Left renal cortex interstitium (tissue), 4 donors: ENCODE results near the gene EVA1A. TPM values are rescaled to one million over a fixed set of nuclear protein-coding genes. Genes with fewer than 3 reads are reported as not detected.

ENCODE experiments used
- DNase-seq, 4 donors: peaks; one replicate each; pipeline ENCODE4 v3.0.0-alpha.2; 2013; ENCODE audit warnings: low read depth in 4 of 4, low spot score in 2 of 4, missing footprints in 1 of 4
- polyA plus RNA-seq, 4 donors: library from polyadenylated mRNA; unstranded; fragments of 120-200 nt; gene quantifications; one replicate each; pipeline ENCODE4 v1.2.1, GENCODE V29; 2013; ENCODE audit not compliant: insufficient read length in 4 of 4

Gene EVA1A
- polyA plus RNA-seq, 4 donors = 12.6 to 19.8 (median 15.8) TPM

DNA sequence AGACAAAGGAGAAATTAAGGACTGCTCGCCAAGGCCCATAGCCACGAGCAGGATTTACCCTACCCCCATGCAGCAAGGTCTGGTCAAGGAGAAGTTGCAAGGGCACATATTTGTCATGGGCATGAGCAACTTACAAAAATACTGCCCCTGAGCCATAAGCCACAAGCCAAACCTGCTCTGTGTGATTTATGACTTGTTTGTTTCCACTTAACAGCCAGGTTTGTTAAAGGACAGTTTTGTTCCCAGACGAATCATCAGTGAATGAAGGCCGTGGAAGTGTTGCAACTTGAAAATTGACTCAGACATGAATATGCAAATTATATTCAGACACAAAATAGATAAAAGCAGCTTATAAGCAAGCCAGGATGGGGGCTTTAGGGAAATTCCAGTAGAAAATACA, 31.3 kb upstream of the EVA1A start:
- no peak for DNase-seq

- no peak for DNase-seq
Measured at GRCh38 chr2:75589391-75590105, 28.8 kb upstream of the EVA1A start.

GRCh38 chr2:75587954-75588587, 27.3 kb upstream of the EVA1A start:
- DNase-seq = no peak

GRCh38 chr2:75586971-75587370, 26.2 kb upstream of the EVA1A start:
- DNase-seq = no peak

DNA sequence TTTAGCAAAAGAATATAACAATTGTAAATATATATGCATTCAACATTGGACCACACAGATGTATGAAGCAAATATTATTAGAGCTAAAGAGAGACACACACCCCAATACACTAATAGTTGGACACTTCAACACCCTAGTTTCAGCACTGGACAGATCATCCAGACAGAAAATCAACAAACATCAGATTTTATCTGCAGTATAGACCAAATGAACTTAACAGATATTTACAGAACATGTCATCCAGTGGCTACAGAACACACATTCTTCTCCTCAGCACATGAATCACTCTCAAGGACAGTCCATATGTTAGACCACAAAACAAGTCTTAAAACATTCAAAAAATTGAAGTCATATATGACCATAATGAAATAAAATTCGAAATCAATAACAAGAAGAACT, 22.1 kb upstream of the EVA1A start:
- no peak for DNase-seq

GRCh38 chr2:75580606-75581005, 19.9 kb upstream of the EVA1A start:
- no peak for DNase-seq

DNA sequence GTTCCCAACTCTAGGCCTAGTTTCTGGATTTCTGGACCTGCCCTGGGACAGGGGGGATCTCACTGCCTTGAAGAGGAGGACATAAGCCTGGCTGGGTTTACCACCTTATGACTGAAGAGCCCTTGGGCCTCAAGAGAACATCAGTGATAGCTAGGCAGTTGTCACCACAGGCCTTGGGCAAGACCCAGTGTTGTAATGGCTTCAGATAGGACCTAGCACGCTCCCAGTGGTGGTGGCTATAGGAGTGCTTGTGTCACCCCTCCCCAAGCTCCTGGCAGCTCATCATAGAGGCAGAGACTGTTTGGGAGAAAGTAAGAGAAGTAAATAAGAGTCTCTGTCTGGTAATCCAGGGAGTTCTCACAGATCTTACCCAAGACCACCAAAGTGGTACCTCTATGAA, 19.4 kb upstream of the EVA1A start:
- DNase-seq = no peak

DNA sequence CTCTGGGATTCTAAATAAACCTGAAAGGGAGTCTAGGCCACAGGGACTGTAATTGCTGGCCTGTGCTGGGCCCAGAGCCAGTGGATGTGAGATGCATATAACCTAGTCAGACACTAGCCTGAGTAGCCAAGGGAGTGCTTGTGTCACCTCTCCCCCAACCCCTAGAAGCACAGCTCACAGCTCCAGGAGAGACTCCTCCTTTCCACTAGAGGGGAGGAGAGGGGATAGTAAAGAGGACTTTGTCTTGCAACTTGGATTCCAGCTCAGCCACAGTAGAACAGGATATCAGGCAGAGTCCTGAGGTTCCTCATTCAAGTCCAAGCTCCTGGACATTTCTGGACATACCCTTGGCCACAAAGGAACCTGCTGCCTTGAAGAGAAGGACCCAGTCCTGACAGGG, 18.4 kb upstream of the EVA1A start:
- DNase-seq = no peak

- DNase-seq = no peak
Measured at GRCh38 chr2:75577280-75577679, 16.5 kb upstream of the EVA1A start.

GRCh38 chr2:75574106-75574505, 13.4 kb upstream of the EVA1A start:
- DNase-seq = no peak

- no peak for DNase-seq
Measured at GRCh38 chr2:75573145-75573878, 12.6 kb upstream of the EVA1A start.

- no peak for DNase-seq
Measured at GRCh38 chr2:75571730-75572430, 11.1 kb upstream of the EVA1A start.

DNA sequence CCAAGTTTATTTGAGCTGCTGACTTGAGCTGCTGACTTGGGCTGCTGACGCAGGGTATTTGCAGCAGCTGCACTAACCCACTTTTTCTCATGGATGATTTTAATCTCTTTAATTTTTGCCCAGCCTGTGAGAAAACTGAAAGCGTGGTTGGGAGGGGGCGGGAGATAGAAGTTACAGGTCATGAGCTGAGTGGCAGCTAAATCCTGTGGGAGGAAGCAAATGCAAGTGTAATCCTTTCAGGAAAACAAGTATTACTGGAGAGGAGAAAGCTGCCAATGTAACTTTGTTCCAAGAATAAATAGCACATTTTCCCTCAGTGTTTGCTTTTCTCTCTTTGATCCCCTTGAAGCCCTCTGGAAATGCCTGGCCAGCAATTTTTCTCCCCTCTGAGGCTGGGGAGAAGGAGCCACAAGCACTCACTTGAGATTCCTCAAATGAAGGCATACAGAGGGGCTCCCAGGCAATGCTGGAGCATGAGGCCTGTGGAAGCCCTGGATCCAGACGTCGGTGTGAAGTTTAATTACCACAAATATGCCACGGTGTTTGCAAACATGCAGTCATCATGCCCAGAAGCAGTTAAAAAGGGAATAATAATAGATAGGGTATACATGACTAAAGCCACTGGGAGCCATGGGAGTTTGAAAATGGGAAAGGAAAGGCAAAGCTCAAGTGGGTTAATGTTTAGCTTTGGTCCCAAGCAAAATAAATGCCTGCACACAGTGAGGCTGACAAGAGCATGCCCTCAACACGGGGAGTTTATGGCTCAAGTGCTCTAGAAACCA, 10.4 kb upstream of the EVA1A start:
- no peak for DNase-seq

GRCh38 chr2:75570024-75570947, 9.5 kb upstream of the EVA1A start:
- DNase-seq = no peak

GRCh38 chr2:75569546-75569945, 8.8 kb upstream of the EVA1A start:
- DNase-seq = no peak

GRCh38 chr2:75568174-75568573, 7.4 kb upstream of the EVA1A start:
- no peak for DNase-seq

DNA sequence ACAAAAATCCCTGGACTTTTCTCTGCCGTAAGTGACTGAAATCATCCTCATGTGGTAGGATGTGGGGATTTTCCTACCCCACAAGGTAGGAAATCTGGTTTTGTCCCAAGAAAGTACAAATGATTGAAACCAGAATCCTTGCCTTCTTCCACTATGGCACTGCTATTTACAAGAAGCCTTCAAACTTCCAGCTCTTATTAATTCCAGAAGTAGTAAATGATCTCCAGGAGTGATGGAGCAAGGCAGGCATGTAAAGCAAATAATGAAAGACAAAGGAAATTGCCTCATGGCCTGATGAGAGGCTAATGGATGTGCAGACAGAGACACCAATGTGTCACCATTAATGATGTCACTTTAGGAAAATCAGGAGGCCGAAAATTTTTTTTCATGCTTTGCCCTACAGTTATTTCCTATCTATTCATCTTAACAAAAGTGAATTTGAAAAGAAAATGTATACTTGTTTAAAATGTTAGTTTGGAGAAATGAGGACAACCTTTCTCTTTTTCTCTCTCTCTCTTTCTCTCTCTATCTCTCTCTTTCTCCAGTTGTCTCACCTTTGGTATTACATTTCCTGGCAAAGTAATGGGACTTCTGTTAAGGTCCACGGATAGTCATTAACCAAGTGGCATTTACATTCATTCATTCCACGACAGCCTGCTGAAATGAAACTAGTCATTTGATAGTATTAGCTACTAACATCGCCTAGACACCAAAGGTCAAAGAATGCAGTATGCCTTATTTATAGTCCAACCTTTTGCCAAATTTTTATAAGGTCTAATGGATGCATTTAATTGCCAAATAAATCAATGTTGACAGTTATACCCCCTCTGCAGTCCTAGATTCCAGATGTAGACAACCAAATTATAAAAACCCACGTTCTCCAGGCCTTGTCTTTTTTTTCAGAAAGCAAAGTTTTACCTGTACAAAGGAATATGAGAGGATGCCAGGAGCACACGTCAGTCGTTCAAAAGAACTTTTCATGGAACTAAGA, 5.0 kb upstream of the EVA1A start:
- no peak for DNase-seq

DNA sequence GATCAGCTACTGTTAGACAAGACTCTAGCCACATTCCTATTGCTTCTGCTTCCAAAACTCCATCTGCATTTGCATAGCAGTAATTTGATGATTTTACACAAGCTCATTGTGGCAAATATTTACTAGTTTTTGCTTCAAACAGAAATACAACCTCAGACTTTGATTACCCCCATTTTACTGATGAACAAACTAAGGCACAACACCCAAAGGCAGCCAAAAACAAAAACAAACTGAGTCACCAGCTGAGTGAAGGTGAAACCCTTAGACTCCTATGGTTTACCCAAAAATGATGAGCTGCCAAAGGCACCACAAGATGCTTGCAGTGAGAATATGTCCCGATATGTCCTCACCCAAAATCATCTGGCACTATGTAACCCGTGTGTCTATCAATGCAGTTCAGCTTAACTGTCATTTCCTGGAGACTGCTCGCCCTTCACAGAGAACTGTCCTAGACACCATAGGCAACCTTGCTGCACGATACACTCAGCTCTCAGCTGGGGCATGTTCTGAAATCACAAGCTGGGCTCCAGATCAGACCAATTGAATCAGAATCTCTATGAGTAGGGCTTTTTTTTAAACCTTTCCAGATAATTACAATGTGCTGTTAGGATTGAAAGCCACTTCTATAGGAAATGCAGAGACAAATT, 4.1 kb upstream of the EVA1A start:
- no peak for DNase-seq
